GM10248 (cell line): Measurements from ENCODE around the gene EXD3.

Experiments used
- CTCF ChIA-PET: fragments of 300-600 bp; sonication (Branson Sonifier 250); formaldehyde crosslinking; extraction: SDS; loops from one replicate; lab custom pipeline; 2021; ENCODE audit warnings: antibody characterized with exemption; lab: Yijun Ruan, JAX
- POLR2A ChIA-PET: fragments of 350-650 bp; sonication (Branson Sonifier 250); formaldehyde crosslinking; extraction: SDS; loops from one replicate; lab custom pipeline; 2020; ENCODE audit warnings: antibody characterized with exemption; lab: Yijun Ruan, JAX
- DNase-seq: peaks from one replicate; pipeline ENCODE4 v3.0.0; 2012; ENCODE audit errors: extremely low spot score
- CTCF ChIP-seq: IDR thresholded peaks from 2 replicates; pipeline ENCODE4 v1.5.1; 2012; ENCODE audit warnings: mild to moderate bottlenecking, low read depth; ENCODE audit errors: extremely low read depth, missing control alignments, control extremely low read depth

The EXD3 gene

GRCh38 chr9:137427454-137428310 lies 4.7 kb upstream of the EXD3 start:
- TF ChIP-seq CTCF, result no peak
- POLR2A ChIA-PET, result no interaction called here
- CTCF ChIA-PET, result interaction anchor here (1.0 to 1.8 kb wide), 3 partner anchors 16 to 126 kb away, joined by 3 to 6 read pairs (median 4); partner anchors contain the start of gene NRARP
- no peak for DNase-seq

- ChIA-PET POLR2A (no interaction called here), CTCF (interaction anchor here (1.1 to 4.2 kb wide), 2 partner anchors 19 kb away, joined by 3 to 41 read pairs; no protein-coding TSS in a partner anchor)
- no peak for DNase-seq
- TF ChIP-seq CTCF, result no peak
Measured at GRCh38 chr9:137426018-137426681, 3.2 kb upstream of the EXD3 start.

GRCh38 chr9:137423514-137424291 lies 741 bp upstream of the EXD3 start:
- CTCF ChIA-PET, result interaction anchor here (0.8 to 4.2 kb wide), 20 partner anchors 9 to 183 kb away, joined by 3 to 41 read pairs (median 6); partner anchors contain the start of genes ENTPD8, NRARP, NSMF and TUBB4B
- TF ChIP-seq CTCF, result no peak
- POLR2A ChIA-PET, result interaction anchor here (0.6 to 1.2 kb wide), 3 partner anchors 121 to 183 kb away, joined by 3 to 6 read pairs (median 3); partner anchors contain the start of genes NRARP and TUBB4B
- no peak for DNase-seq

- POLR2A ChIA-PET, result interaction anchor here (1.2 kb wide), 1 partner anchor 181 kb away, joined by 6 read pairs; the partner anchor contains the start of gene TUBB4B
- TF ChIP-seq CTCF, result no peak
- CTCF ChIA-PET, result interaction anchor here (0.8 to 4.2 kb wide), 14 partner anchors 11 to 333 kb away, joined by 3 to 41 read pairs (median 6); partner anchors contain the start of genes NRARP, NSMF and PNPLA7
- DNase-seq, result no peak
Measured at GRCh38 chr9:137421838-137422603, 941 bp downstream of the EXD3 start.

- TF ChIP-seq CTCF, result no peak
- no peak for DNase-seq
- POLR2A ChIA-PET, result no interaction called here
- CTCF ChIA-PET, result no interaction called here
Measured at GRCh38 chr9:137417161-137418021, 5.6 kb downstream of the EXD3 start.
